ENCODE measurements around the gene VPS35L.

DNA sequence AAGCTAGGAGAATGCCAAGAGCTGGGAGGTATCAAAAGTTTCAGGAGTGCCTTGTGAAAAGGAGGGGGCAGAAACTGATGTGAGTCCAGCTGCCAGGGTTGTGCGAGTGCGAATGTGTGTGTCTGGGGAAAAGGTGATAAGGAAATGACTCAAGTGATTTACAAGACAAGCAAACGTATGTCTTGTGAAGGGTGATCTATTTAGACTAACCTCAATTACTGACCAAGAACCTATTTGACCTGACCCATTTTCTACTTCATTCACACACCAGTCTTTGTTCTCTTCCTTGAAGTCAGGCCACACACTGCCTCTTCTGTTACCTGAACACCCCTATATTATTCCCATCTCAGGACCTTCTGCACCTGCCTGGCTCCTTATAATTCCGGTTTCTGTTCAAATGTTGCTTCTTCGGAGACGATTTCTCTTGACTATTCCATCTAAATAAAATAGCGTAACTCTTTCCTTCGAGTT, 34.6 kb upstream of the VPS35L start:
- TF ChIP-seq, protein P1, sequence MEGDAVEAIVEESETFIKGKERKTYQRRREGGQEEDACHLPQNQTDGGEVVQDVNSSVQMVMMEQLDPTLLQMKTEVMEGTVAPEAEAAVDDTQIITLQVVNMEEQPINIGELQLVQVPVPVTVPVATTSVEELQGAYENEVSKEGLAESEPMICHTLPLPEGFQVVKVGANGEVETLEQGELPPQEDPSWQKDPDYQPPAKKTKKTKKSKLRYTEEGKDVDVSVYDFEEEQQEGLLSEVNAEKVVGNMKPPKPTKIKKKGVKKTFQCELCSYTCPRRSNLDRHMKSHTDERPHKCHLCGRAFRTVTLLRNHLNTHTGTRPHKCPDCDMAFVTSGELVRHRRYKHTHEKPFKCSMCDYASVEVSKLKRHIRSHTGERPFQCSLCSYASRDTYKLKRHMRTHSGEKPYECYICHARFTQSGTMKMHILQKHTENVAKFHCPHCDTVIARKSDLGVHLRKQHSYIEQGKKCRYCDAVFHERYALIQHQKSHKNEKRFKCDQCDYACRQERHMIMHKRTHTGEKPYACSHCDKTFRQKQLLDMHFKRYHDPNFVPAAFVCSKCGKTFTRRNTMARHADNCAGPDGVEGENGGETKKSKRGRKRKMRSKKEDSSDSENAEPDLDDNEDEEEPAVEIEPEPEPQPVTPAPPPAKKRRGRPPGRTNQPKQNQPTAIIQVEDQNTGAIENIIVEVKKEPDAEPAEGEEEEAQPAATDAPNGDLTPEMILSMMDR (IDR thresholded peaks at IDR 0.05) = no peak
- TF ChIP-seq POLR2A (IDR thresholded peaks at IDR 0.05) (no peak), POLR2AphosphoS5 (IDR thresholded peaks at IDR 0.05) (no peak)

Measured in prostate gland (tissue), 2 donors.